Caco-2 (cell line): ENCODE data around the gene JAG2. TPM values are rescaled to one million over a fixed set of nuclear protein-coding genes. Genes with fewer than 3 reads are reported as not detected.
A peak's percentile ranks its signal among the peaks of the same experiment; 100 is the strongest.

ENCODE experiments used
- BruUV-seq: library from RNA; stranded (reverse); fragments of 400-500 nt; replicated peaks from 2 replicates; lab custom pipeline; 2021; lab: Mats Ljungman, UMichigan
- CTCF ChIA-PET: fragments of 300-600 bp; sonication (Branson Sonifier 250); formaldehyde crosslinking; loops from one replicate; lab custom pipeline; 2022; ENCODE audit warnings: antibody characterized with exemption; lab: Charles Lee
- POLR2A ChIA-PET: fragments of 300-600 bp; sonication (Branson Sonifier 250); formaldehyde crosslinking; loops from one replicate; lab custom pipeline; 2022; ENCODE audit warnings: antibody characterized with exemption; lab: Charles Lee
- DNase-seq, 2 experiments: peaks; one replicate each; pipeline versions ENCODE4 v3.0.0 to v3.0.0-alpha.2; 2020 to 2022
- H3K27me3 ChIP-seq: replicated peaks from 2 replicates; pipeline ENCODE4 v1.6.0; 2011; ENCODE audit warnings: low read length; ENCODE audit not compliant: control insufficient read depth, insufficient read depth
- H3K36me3 ChIP-seq: 2 replicates; pipeline ENCODE4 v1.5.1; 2011; ENCODE audit warnings: low read length; ENCODE audit not compliant: control insufficient read depth, insufficient read depth
- H3K4me1 ChIP-seq: fragments of 250-450 bp; sonication (Bioruptor Pico); 2 replicates; pipeline ENCODE4 v1.5.1; 2020; ENCODE audit warnings: mild to moderate bottlenecking
- H3K4me3 ChIP-seq: 2 replicates; pipeline ENCODE4 v1.5.1; 2011; ENCODE audit warnings: low read depth, mild to moderate bottlenecking, control low read depth, low read length
- H3K9me3 ChIP-seq: fragments of 250-450 bp; sonication (Bioruptor Pico); 2 replicates; pipeline ENCODE4 v1.5.1; 2020; ENCODE audit warnings: mild to moderate bottlenecking, moderate library complexity
- H3K27ac Mint-ChIP-seq: one replicate; pipeline ENCODE4 v1.8.0; 2022; ENCODE audit warnings: mixed read lengths; ENCODE audit not compliant: unreplicated experiment
- H3K27me3 Mint-ChIP-seq: one replicate; pipeline ENCODE4 v1.8.0; 2022; ENCODE audit warnings: mixed read lengths; ENCODE audit not compliant: insufficient read depth, unreplicated experiment
- H3K36me3 Mint-ChIP-seq: one replicate; pipeline ENCODE4 v1.8.0; 2022; ENCODE audit warnings: mild to moderate bottlenecking, mixed read lengths; ENCODE audit not compliant: insufficient read depth, unreplicated experiment
- H3K4me1 Mint-ChIP-seq: one replicate; pipeline ENCODE4 v1.8.0; 2022; ENCODE audit warnings: low read depth, mixed read lengths; ENCODE audit not compliant: unreplicated experiment
- H3K4me3 Mint-ChIP-seq: one replicate; pipeline ENCODE4 v1.8.0; 2022; ENCODE audit warnings: mild to moderate bottlenecking, moderate library complexity, mixed read lengths; ENCODE audit not compliant: unreplicated experiment
- H3K9me3 Mint-ChIP-seq: one replicate; pipeline ENCODE4 v1.8.0; 2022; ENCODE audit warnings: mixed read lengths; ENCODE audit not compliant: unreplicated experiment
- intact Hi-C: fragments of 100-400 bp; cut with micrococcal nuclease; formaldehyde crosslinking; loops from one replicate; pipeline ENCODE4 v1.10.0; 2022; ENCODE audit not compliant: unreplicated experiment
- total RNA-seq: library from RNA; stranded (reverse); gene quantifications from 2 replicates; pipeline ENCODE4 v1.2.3, GENCODE V29; 2022
- TF ChIP-seq, protein P1 (sequence below), 2 experiments: fragments of 200-600 bp in 1 of 2; IDR thresholded peaks; 1 replicate in 1 of 2; 2 replicates in 1 of 2; pipeline versions ENCODE4 v1.5.1 to v1.8.0; 2011 to 2022; ENCODE audit warnings: antibody characterized with exemption in 1 of 2, control low read depth in 1 of 2, inconsistent platforms in 1 of 2, low read depth in 1 of 2, low read length in 1 of 2, mild to moderate bottlenecking in 1 of 2, moderate library complexity in 1 of 2; ENCODE audit not compliant: insufficient read depth in 1 of 2, severe bottlenecking in 1 of 2, unreplicated experiment in 1 of 2

The JAG2 gene
- total RNA-seq, 1 experiment from 2014 or later = 43.0 TPM

- BruUV-seq = no TSS peak
- Mint-ChIP-seq H3K9me3 (peaks cover 18% of the 10 kb centered on the region), H3K36me3 (no peaks in the 10 kb centered on the region), H3K4me3 (no peak overlapping the region), H3K27me3 (no peaks in the 10 kb centered on the region), H3K4me1 (no peaks in the 10 kb centered on the region), H3K27ac (no peak overlapping the region)
- ChIA-PET POLR2A (no interaction called here), CTCF (interaction anchor here (1.2 kb wide), 1 partner anchor 48 kb away, joined by 3 read pairs; no protein-coding TSS in a partner anchor)
- no peak for DNase-seq
- intact Hi-C loops = no loop called here
- TF ChIP-seq, protein P1, sequence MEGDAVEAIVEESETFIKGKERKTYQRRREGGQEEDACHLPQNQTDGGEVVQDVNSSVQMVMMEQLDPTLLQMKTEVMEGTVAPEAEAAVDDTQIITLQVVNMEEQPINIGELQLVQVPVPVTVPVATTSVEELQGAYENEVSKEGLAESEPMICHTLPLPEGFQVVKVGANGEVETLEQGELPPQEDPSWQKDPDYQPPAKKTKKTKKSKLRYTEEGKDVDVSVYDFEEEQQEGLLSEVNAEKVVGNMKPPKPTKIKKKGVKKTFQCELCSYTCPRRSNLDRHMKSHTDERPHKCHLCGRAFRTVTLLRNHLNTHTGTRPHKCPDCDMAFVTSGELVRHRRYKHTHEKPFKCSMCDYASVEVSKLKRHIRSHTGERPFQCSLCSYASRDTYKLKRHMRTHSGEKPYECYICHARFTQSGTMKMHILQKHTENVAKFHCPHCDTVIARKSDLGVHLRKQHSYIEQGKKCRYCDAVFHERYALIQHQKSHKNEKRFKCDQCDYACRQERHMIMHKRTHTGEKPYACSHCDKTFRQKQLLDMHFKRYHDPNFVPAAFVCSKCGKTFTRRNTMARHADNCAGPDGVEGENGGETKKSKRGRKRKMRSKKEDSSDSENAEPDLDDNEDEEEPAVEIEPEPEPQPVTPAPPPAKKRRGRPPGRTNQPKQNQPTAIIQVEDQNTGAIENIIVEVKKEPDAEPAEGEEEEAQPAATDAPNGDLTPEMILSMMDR (IDR thresholded peaks at IDR 0.05; ENCODE audit: insufficient read depth in 1 of 2, low read depth in 1 of 2, low read length in 1 of 2, severe bottlenecking in 1 of 2, unreplicated experiment in 1 of 2) = no peak
- Histone ChIP-seq H3K4me1 (no peaks in the 10 kb centered on the region), H3K4me3 (no peak overlapping the region), H3K9me3 (peaks cover 12% of the 10 kb centered on the region), H3K36me3 (no peaks in the 10 kb centered on the region), H3K27me3 (no peaks in the 10 kb centered on the region)
Measured at GRCh38 chr14:105119408-105120025, 49.1 kb downstream of the JAG2 start.

DNA sequence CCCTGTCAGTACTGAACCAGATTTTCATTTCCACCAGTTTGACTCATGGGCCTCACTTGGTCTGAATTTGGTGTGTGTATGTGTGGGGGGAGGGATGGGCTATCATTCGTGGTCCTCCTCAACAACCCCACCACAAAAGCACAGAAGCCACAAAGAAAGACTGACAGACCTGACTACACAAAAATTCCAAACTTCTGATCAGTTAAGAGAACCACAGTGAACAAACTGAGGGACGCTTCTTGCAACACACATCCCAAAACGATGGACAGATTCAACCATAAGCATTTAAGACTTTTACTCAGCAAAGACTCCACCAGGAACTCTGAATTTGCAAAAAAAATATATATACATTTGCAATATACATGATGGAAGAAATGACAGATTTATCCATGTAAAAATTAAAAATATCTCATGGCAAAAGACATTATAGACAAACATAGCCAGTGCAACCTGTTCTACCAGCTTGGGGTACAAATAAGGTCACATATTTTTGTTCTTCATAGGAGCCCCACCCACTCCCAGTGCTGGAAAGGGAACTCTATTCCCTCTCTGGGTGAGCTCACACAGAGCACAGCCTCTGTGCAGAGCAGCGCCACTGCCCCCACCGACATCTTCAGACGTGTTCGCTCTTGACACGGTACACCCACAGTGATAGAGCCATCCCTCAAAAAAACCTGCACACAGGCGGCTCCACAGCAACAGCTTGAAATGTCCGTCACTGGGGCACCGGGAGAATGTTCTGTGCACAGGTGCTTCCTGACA lies 49.7 kb downstream of the JAG2 start:
- Mint-ChIP-seq H3K4me3 (no peak overlapping the region), H3K27ac (no peak overlapping the region), H3K4me1 (no peaks in the 10 kb centered on the region), H3K36me3 (no peaks in the 10 kb centered on the region), H3K27me3 (no peaks in the 10 kb centered on the region), H3K9me3 (peaks cover 18% of the 10 kb centered on the region)
- DNase-seq = peak in 1 of 2 experiments; percentile 22
- no peaks in the 10 kb centered on the region for H3K27me3 ChIP-seq
- ChIA-PET POLR2A (no interaction called here), CTCF (interaction anchor here (1.2 kb wide), 1 partner anchor 49 kb away, joined by 3 read pairs; no protein-coding TSS in a partner anchor)
- TF ChIP-seq, protein P1 (IDR thresholded peaks at IDR 0.05; ENCODE audit: insufficient read depth in 1 of 2, low read depth in 1 of 2, low read length in 1 of 2, severe bottlenecking in 1 of 2, unreplicated experiment in 1 of 2) = no peak
- no peaks in the 10 kb centered on the region for H3K4me1 ChIP-seq
- no peaks in the 10 kb centered on the region for H3K36me3 ChIP-seq
- no peak overlapping the region for H3K4me3 ChIP-seq
- no TSS peak for BruUV-seq
- H3K9me3 ChIP-seq = peaks cover 12% of the 10 kb centered on the region
- intact Hi-C loops = no loop called here

DNA sequence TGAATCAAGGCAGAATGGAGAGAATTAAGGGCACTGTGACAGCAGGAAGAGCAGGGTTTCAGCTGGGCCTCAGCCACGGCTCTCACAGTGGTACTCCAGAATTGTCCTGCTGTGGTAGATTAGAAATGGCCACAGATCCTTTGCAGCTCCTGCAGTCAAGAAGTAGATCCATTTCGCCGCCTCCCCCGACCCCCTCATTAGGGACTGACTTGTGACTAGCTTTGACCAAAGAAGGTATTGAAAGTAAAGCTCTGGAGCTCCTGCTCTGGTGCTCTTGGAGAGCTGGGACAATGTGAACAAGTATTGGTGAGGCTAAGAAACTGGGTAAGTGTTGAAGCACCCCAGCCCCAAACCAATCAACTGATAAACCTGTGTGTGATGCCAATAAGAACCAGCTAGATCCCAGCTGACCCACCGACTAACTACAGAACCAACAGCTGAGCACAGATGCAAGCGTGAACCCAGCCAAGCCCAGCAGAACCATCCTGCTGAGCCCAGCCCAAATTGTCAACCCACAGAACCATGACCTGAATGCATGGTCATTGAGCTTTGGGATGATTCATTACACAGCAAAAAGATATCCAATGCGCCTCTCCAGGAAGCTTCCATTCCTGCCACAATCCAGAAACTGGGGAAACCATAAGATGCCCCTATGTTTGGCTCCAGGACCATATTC lies 50.7 kb downstream of the JAG2 start:
- CTCF ChIA-PET = interaction anchor here (1.2 kb wide), 1 partner anchor 50 kb away, joined by 3 read pairs; no protein-coding TSS in a partner anchor
- no peak overlapping the region for H3K4me3 Mint-ChIP-seq
- H3K27ac Mint-ChIP-seq = no peak overlapping the region
- Histone ChIP-seq H3K9me3 (peaks cover 12% of the 10 kb centered on the region), H3K4me3 (no peak overlapping the region), H3K27me3 (no peaks in the 10 kb centered on the region), H3K36me3 (no peaks in the 10 kb centered on the region), H3K4me1 (no peaks in the 10 kb centered on the region)
- DNase-seq = no peak
- intact Hi-C loops = no loop called here
- TF ChIP-seq, protein P1 (IDR thresholded peaks at IDR 0.05; ENCODE audit: insufficient read depth in 1 of 2, low read depth in 1 of 2, low read length in 1 of 2, severe bottlenecking in 1 of 2, unreplicated experiment in 1 of 2) = no peak
- no peaks in the 10 kb centered on the region for H3K4me1 Mint-ChIP-seq
- no TSS peak for BruUV-seq
- H3K27me3 Mint-ChIP-seq = no peaks in the 10 kb centered on the region
- H3K9me3 Mint-ChIP-seq = peaks cover 12% of the 10 kb centered on the region
- POLR2A ChIA-PET = no interaction called here
- no peaks in the 10 kb centered on the region for H3K36me3 Mint-ChIP-seq
